Neutrophil (primary cell): ENCODE measurements around the gene SEPTIN8.

Experiments used
- H3K27ac ChIP-seq: fragments of 200-600 bp; sonication (generic); 2 replicates; pipeline ENCODE4 v1.5.1; 2016; ENCODE audit warnings: mild to moderate bottlenecking, moderate library complexity
- H3K27me3 ChIP-seq: fragments of 200-600 bp; sonication (generic); 2 replicates; pipeline ENCODE4 v1.6.0; 2016; ENCODE audit warnings: mild to moderate bottlenecking
- H3K36me3 ChIP-seq: fragments of 200-600 bp; sonication (generic); 2 replicates; pipeline ENCODE4 v1.5.1; 2017
- H3K4me1 ChIP-seq, 2 experiments: fragments of 200-600 bp in 1 of 2; sonication (generic) in 1 of 2; 1 replicate in 1 of 2; 2 replicates in 1 of 2; pipeline versions ENCODE4 v1.5.1 to v1.6.1; 2013 to 2016; ENCODE audit warnings: low read depth in 1 of 2, low read length in 1 of 2, mild to moderate bottlenecking in 1 of 2, moderate library complexity in 1 of 2; ENCODE audit not compliant: control insufficient read depth in 1 of 2, insufficient read depth in 1 of 2
- H3K4me3 ChIP-seq, 2 experiments: fragments of 200-600 bp in 1 of 2; sonication (generic) in 1 of 2; 1 replicate in 1 of 2; 2 replicates in 1 of 2; pipeline ENCODE4 v1.5.1; 2013 to 2016; ENCODE audit warnings: low read depth in 1 of 2, low read length in 1 of 2, mild to moderate bottlenecking in 1 of 2, moderate library complexity in 1 of 2
- H3K9me3 ChIP-seq: fragments of 200-600 bp; sonication (generic); 2 replicates; pipeline ENCODE4 v1.5.1; 2016
- CTCF ChIP-seq: fragments of 200-600 bp; sonication (generic); IDR thresholded peaks from 2 replicates; pipeline ENCODE4 v1.5.1; 2016; ENCODE audit warnings: antibody characterized with exemption

SEPTIN8 gene

GRCh38 chr5:132819468-132819867, 42.4 kb upstream of the SEPTIN8 start:
- Histone ChIP-seq H3K27me3 (peaks cover 100% of the 10 kb centered on the region), H3K9me3 (no peaks in the 10 kb centered on the region), H3K4me1 (no peaks in the 10 kb centered on the region), H3K27ac (no peak overlapping the region), H3K4me3 (no peak overlapping the region), H3K36me3 (no peaks in the 10 kb centered on the region)
- TF ChIP-seq CTCF = no peak

GRCh38 chr5:132817011-132817410, 40.0 kb upstream of the SEPTIN8 start:
- Histone ChIP-seq H3K36me3 (no peaks in the 10 kb centered on the region), H3K4me1 (peaks cover 0 to 8% of the 10 kb centered on the region in 2 experiments), H3K27me3 (peaks cover 100% of the 10 kb centered on the region), H3K4me3 (no peak overlapping the region), H3K27ac (no peak overlapping the region), H3K9me3 (no peaks in the 10 kb centered on the region)
- no peak for TF ChIP-seq CTCF

- Histone ChIP-seq H3K27ac (no peak overlapping the region), H3K9me3 (no peaks in the 10 kb centered on the region), H3K36me3 (no peaks in the 10 kb centered on the region), H3K4me3 (no peak overlapping the region), H3K27me3 (peaks cover 100% of the 10 kb centered on the region), H3K4me1 (peaks cover 0 to 8% of the 10 kb centered on the region in 2 experiments)
- TF ChIP-seq CTCF = no peak
These were observed 39.5 kb upstream of the SEPTIN8 start for GRCh38 chr5:132816554-132816953.

GRCh38 chr5:132816083-132816482, 39.0 kb upstream of the SEPTIN8 start:
- no peak overlapping the region for H3K4me3 ChIP-seq
- H3K9me3 ChIP-seq = no peaks in the 10 kb centered on the region
- H3K4me1 ChIP-seq = peaks cover 0 to 8% of the 10 kb centered on the region in 2 experiments
- no peak overlapping the region for H3K27ac ChIP-seq
- peaks cover 100% of the 10 kb centered on the region for H3K27me3 ChIP-seq
- TF ChIP-seq CTCF = no peak
- no peaks in the 10 kb centered on the region for H3K36me3 ChIP-seq

GRCh38 chr5:132815454-132815853, 38.4 kb upstream of the SEPTIN8 start:
- no peaks in the 10 kb centered on the region for H3K9me3 ChIP-seq
- H3K36me3 ChIP-seq = no peaks in the 10 kb centered on the region
- H3K4me3 ChIP-seq = no peak overlapping the region
- TF ChIP-seq CTCF = no peak
- peaks cover 0 to 8% of the 10 kb centered on the region in 2 experiments for H3K4me1 ChIP-seq
- H3K27me3 ChIP-seq = peaks cover 100% of the 10 kb centered on the region
- H3K27ac ChIP-seq = no peak overlapping the region
